Activated T-cell treated with anti-CD3 and anti-CD28 coated beads, Interleukin-2, amount 50 U/mL, for 72 hours (primary cell): ENCODE data around the gene RAB15. TPM values are rescaled to one million over a fixed set of nuclear protein-coding genes. Genes with fewer than 3 reads are reported as not detected.
A peak's percentile ranks its signal among the peaks of the same experiment; 100 is the strongest.

Source experiments
- ATAC-seq, 2 donors: fragments of 150-1000 bp; cut with Tn5 transposase; replicated peaks in 1 of 2; 2 replicates each; pipeline ENCODE4 v1.10.0; 2021; ENCODE audit warnings: moderate library complexity in 2 of 2, mild to moderate bottlenecking in 1 of 2
- DNase-seq, 2 donors: peaks; one replicate each; pipeline ENCODE4 v3.0.0; 2021 to 2022; ENCODE audit warnings: mixed read lengths in 1 of 2
- H3K27ac Mint-ChIP-seq: one replicate; pipeline ENCODE4 v1.8.0; 2022; ENCODE audit warnings: mild to moderate bottlenecking, moderate library complexity, mixed read lengths
- H3K27me3 Mint-ChIP-seq: one replicate; pipeline ENCODE4 v1.8.0; 2022; ENCODE audit warnings: low read depth, mixed read lengths
- H3K36me3 Mint-ChIP-seq, 2 donors: one replicate each; pipeline ENCODE4 v1.8.0; 2022; ENCODE audit warnings: mixed read lengths in 2 of 2, mild to moderate bottlenecking in 1 of 2; ENCODE audit not compliant: insufficient read depth in 2 of 2
- H3K4me1 Mint-ChIP-seq: one replicate; pipeline ENCODE4 v1.8.0; 2022; ENCODE audit warnings: low read depth, mixed read lengths
- H3K4me3 Mint-ChIP-seq, 2 donors: one replicate each; pipeline ENCODE4 v1.8.0; 2022; ENCODE audit warnings: mild to moderate bottlenecking in 2 of 2, mixed read lengths in 2 of 2, moderate library complexity in 2 of 2
- H3K9me3 Mint-ChIP-seq, 2 donors: one replicate each; pipeline ENCODE4 v1.8.0; 2022; ENCODE audit warnings: mixed read lengths in 2 of 2
- total RNA-seq, 2 donors: library from RNA; stranded (reverse); gene quantifications; one replicate each; pipeline ENCODE4 v1.2.3, GENCODE V29; 2022

The RAB15 gene
- total RNA-seq, 2 donors from 2014 or later, result 4.4 to 6.0 TPM

DNA sequence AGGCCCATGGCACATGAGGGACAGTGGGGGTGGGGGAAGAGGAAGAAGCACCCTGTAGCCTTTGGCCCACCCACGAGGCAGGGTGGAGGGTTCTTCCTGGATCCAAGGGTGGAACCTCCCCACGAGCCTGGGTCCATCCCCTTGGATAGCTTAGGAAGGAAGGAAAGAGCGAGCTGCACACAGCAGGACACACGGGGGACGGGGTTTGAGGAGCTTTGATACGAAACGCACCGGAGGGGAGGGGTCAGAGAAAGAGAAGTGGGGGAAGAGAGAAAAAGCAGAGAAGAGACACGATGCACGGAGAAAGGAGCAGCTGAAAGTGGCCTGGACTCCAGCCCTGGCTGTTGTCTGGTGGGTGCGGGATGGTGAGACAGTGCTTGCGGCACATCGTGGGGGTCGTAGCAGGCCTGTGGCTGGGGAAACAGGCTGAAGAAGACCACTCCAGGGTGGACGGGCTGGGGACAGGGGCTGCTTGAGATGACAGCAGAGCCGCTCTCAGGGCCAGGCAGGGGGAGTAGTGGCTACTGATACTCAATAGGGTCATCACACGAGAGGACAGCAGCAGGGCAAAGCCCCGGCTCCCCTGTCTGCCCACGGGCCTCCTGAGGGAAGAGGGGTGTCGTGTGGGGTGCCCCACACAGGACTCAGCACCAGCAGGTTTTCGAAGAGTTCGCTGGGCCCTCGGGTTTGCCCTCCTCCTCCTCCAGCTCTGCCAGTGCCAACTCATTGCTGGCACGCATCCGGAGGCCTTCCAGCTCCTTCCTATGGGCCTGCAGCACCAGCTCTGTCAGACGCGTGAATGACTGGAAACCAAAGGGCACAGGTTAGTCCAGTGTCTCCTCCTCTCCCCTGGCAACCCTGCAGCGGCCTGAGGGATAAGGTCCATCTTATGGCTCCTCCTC lies 24.2 kb downstream of the RAB15 start:
- Mint-ChIP-seq H3K9me3 (no peaks in the 10 kb centered on the region), H3K36me3 (no peaks in the 10 kb centered on the region), H3K27ac (no peak overlapping the region), H3K4me1 (peaks cover 30% of the 10 kb centered on the region), H3K27me3 (no peaks in the 10 kb centered on the region), H3K4me3 (no peak overlapping the region)
- DNase-seq (no peak), ATAC-seq (no peak)

DNA sequence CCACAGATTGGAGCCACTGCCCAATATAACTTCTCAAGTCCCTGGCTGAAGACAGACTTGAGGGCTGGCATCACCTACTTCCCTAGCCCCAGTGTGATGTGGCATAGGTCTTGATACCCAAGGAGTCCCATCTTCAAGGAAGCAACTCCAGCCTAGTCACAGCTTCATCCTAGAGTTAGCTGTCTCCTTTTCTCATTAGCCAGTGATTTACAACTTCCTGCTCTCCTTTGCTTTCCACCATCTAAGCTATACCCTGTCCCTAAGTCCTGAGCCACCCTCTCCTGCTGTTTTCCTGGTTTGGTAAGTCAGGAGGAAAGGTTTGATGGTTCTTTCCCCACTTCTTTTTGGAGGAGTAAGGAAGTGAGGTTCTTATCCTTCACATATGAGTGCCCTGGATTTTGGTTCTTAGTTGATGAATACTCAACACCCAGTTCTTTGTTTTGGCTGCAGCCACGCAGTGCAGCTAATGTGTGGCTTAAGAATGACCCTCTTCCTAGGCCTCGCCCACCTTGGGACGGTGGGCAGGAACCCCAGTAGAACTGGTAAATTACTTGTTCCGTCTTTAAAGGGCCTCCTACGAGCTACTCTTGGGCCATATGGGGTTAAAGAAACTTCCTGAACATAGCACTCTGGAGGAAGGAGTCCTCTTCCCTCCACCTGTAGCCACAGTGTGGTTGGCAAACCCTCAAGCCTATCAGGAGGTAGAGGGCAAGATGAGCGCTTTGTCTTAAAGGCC lies 25.7 kb downstream of the RAB15 start:
- H3K4me3 Mint-ChIP-seq, result no peak overlapping the region
- H3K36me3 Mint-ChIP-seq, result no peaks in the 10 kb centered on the region
- peaks cover 24% of the 10 kb centered on the region for H3K4me1 Mint-ChIP-seq
- DNase-seq (no peak), ATAC-seq (no peak)
- H3K27me3 Mint-ChIP-seq, result no peaks in the 10 kb centered on the region
- no peaks in the 10 kb centered on the region for H3K9me3 Mint-ChIP-seq
- no peak overlapping the region for H3K27ac Mint-ChIP-seq

DNA sequence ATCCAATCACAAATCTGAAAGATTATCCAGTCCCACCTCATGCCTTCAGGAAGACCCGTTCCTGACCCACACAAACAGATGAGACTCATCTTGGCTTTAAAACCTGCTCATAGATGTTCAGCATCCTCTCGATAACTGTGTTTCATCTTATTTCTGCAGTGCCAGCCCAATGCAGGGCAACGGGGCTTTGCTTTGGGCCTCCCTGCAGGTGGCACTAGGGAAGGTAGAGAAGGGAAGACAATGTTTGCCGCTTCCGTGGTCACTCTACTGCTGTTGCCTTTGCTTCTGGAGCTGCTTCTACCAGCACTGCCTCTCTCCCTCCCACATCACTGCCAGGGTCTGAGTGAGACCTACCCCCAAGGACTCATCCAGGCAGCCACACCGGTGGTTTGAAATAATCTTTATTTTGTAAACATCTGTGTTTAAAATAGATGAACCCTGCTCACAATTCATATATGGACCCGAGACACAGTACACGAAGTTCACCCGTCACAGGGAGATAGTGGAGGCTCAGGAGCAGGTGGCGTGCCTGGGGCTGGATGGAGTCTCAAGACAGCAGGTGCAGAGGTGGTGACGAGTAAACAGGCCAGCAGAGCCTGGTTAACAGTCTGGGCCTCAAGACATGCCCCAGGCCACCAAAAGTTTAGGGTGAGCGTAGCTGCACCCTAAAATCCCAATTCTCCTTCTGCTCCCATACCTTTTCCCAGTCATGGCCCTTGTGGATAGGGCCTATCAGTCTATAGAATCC lies 26.5 kb downstream of the RAB15 start:
- H3K4me1 Mint-ChIP-seq, result peaks cover 24% of the 10 kb centered on the region
- H3K27me3 Mint-ChIP-seq, result no peaks in the 10 kb centered on the region
- H3K9me3 Mint-ChIP-seq, result no peaks in the 10 kb centered on the region
- H3K27ac Mint-ChIP-seq, result no peak overlapping the region
- no peak overlapping the region for H3K4me3 Mint-ChIP-seq
- ATAC-seq (no peak), DNase-seq (no peak)
- H3K36me3 Mint-ChIP-seq, result no peaks in the 10 kb centered on the region

DNA sequence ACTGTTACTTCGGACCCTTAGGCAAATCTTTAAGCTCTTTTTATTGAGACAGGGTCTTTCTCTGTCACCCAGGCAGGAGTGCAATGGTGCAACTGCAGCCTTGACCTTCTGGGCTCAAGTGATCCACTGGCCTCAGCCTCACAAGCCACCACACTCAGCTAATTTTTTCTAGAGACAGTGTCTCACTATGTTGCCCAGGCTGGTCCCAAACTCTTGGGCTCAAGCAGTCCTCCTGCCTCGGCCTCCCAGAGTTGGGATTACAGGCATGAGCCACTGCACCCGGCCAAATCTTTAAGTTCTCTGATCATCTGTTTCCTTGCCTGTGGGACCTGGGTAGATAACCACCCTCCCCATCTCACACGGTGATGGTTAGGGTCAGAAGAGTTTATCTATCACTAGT lies 27.3 kb downstream of the RAB15 start:
- no peak for DNase-seq
- H3K4me3 Mint-ChIP-seq, result no peak overlapping the region
- H3K36me3 Mint-ChIP-seq, result peaks cover 0 to 4% of the 10 kb centered on the region in 2 donors
- H3K27ac Mint-ChIP-seq, result no peak overlapping the region
- H3K9me3 Mint-ChIP-seq, result no peaks in the 10 kb centered on the region
- ATAC-seq, result no peak
- peaks cover 30% of the 10 kb centered on the region for H3K4me1 Mint-ChIP-seq
- no peaks in the 10 kb centered on the region for H3K27me3 Mint-ChIP-seq

DNA sequence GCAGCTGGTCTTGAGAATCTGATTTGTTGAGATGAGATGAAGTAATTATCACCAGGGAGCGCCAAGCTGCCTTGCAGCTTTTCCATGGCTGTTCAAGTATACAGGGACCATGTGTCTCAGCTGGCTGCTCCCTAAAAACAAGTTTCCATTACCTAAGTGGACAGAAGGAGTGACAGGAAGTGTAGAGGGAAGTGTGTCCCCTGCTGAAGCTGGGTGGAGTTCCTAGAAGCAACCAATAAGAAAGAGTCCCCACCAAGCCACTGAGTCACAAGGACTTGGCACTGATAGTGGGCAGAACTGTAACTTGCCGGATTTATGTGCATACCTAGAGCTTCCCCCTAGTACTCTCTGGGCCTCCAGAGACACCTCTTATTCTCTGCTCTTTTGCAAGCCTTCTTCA lies 28.1 kb downstream of the RAB15 start:
- H3K4me1 Mint-ChIP-seq, result peaks cover 36% of the 10 kb centered on the region
- H3K9me3 Mint-ChIP-seq, result no peaks in the 10 kb centered on the region
- H3K4me3 Mint-ChIP-seq, result no peak overlapping the region
- no peaks in the 10 kb centered on the region for H3K27me3 Mint-ChIP-seq
- DNase-seq (no peak), ATAC-seq (no peak)
- H3K36me3 Mint-ChIP-seq, result peaks cover 0 to 4% of the 10 kb centered on the region in 2 donors
- H3K27ac Mint-ChIP-seq, result no peak overlapping the region

DNA sequence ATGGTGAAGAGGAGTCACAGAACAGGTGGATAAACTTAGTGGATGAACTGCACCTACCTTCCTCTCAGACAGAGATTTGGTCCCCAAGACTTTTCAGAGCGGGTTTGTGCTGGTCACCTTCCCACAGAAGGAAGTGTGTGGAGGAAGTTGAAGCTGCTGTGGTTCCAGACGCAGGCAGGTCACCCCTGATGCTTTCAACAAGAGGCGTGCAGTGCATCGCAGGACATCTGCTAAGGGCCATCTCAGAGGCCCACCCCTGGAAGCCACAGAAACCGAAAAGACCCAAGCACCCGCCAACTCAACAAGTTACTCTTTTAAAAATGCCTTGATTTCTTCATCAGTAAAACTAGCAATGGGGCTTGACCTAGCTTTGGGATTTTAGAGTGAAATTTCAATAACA lies 28.6 kb downstream of the RAB15 start:
- ATAC-seq (no peak), DNase-seq (no peak)
- no peaks in the 10 kb centered on the region for H3K27me3 Mint-ChIP-seq
- no peak overlapping the region for H3K27ac Mint-ChIP-seq
- no peaks in the 10 kb centered on the region for H3K9me3 Mint-ChIP-seq
- peaks cover 0 to 5% of the 10 kb centered on the region in 2 donors for H3K36me3 Mint-ChIP-seq
- peaks cover 40% of the 10 kb centered on the region for H3K4me1 Mint-ChIP-seq
- no peak overlapping the region for H3K4me3 Mint-ChIP-seq

DNA sequence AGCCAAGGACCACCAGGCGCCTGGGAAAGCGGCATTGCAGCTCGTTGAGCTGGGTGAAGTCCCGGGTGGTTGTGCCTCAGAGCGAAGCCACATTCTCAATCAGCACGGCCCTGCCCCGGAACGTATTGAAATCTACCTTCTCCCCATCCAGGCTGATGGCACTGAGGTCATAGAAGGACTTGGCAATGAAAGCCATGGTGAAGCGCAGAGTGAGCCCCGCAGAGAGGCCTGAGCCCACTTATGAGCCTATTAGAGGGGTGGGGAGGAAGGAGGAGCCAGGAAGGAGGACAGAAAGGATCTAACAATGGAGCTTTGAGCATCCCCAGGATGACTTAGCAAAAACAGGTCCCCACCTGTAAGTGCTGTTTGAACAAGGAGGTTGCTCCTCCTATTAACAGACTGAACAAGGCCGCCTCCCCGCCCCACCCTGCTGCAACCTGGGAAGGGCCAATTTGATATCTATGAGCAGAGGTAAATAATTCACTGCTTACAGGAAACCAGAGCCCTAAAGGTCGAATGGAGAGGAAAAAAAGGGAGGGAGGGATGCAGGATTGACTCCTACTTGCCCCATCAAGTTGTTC lies 29.5 kb downstream of the RAB15 start, which contains the start of gene GPX2:
GPX2 (minus strand) TSS at position 215 of the 581 bp plus-strand sequence; CDS start at position 196, 19 bp downstream.
- no peak for ATAC-seq
- H3K36me3 Mint-ChIP-seq, result peaks cover 0 to 10% of the 10 kb centered on the region in 2 donors
- H3K9me3 Mint-ChIP-seq, result no peaks in the 10 kb centered on the region
- peak within 1 kb of the TSS; percentile 20 for H3K27ac Mint-ChIP-seq
- H3K4me3 Mint-ChIP-seq, result no peak within 1 kb of the TSS
- no peak for DNase-seq
- H3K27me3 Mint-ChIP-seq, result no peaks in the 10 kb centered on the region
- peaks cover 48% of the 10 kb centered on the region for H3K4me1 Mint-ChIP-seq

DNA sequence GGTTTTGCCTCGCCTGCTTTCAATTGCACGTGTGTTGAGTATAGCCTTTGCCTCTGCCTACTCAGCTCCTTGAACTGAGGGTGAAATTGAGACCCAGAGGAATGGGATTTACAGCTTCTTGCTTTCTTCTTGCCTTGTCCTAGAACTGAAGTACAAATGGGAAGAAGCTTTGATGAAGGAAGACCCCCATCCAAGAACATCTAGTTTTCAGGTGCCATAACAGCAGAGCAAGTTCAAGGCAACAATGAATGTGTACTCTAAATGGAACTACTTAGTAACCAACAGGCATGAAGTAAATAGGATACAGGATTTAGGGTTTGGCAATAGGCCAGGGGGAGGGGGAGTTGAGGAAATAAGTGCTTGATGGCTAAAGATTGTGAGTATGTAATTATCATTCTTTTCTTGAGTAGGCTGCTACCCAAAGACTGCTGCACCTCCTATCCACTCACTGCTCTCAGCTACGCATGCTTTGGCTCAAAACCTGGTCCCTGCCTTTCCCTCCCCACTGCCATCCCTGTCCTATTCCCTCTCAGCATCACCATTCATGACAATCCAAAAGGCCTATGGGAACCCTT lies 31.7 kb downstream of the RAB15 start:
- Mint-ChIP-seq H3K4me1 (peaks cover 59% of the 10 kb centered on the region), H3K27me3 (no peaks in the 10 kb centered on the region), H3K27ac (peak overlapping the region; percentile 6), H3K4me3 (no peak overlapping the region), H3K9me3 (no peaks in the 10 kb centered on the region), H3K36me3 (peaks cover 1 to 12% of the 10 kb centered on the region in 2 donors)
- DNase-seq (no peak), ATAC-seq (no peak)

DNA sequence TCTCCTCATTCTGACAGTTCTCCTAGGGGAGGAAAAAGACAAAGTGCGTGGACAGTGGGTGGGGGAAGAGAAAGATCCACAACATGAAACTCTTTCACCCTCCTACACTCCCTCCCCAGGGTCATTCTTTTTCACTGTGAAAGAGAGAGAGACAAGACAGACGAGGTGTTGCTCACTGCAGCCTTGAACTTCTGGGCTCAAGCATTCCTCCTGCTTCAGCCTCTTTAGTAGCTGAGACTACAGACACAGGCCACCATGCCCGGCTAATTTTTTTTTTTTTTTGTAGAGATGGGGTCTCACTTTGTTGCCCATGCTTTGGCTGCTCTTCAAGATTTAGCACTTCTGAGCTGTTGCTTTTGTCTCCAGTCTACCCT lies 32.3 kb downstream of the RAB15 start:
- peaks cover 60% of the 10 kb centered on the region for H3K4me1 Mint-ChIP-seq
- peaks cover 2 to 13% of the 10 kb centered on the region in 2 donors for H3K36me3 Mint-ChIP-seq
- H3K27ac Mint-ChIP-seq, result peak overlapping the region; percentile 6
- no peaks in the 10 kb centered on the region for H3K27me3 Mint-ChIP-seq
- no peaks in the 10 kb centered on the region for H3K9me3 Mint-ChIP-seq
- ATAC-seq (no peak), DNase-seq (no peak)
- H3K4me3 Mint-ChIP-seq, result no peak overlapping the region

DNA sequence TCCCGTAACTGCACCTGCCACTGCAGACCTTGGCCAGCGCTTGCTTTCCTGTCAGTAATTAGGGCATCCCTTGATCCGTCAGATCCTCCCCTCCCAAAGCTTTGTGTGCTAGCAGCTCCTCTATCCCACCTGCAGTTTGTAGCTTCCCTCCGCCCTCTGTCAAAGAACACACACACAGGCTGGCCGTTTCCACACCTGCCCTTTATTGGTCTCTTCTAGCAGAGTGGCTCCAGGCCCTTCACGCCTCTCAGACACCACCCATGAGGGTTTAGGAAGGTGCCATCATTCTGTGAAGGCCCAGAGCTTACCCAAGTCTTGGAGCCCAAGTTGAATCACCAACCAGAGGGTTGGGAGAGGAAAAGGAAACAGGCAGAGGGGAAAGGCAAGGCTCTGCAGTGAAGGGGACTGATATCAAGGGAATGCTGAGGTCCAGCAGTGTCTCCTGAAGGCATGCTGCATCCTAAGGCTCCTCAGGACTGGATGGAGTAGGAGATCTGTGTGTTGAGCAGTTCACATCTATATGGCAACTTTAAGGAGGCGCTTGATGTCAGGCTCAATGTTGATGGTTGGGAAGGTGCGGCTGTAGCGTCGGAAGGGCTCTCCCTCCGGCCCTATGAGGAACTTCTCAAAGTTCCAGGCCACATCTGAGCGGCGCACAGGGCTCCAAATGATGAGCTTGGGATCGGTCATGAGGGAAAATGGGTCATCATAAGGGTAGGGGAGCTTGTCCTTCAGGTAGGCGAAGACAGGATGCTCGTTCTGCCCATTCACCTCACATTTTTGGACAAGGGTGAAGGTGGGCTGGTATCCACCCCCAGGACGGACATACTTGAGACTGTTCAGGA lies 32.9 kb downstream of the RAB15 start:
- H3K36me3 Mint-ChIP-seq, result peaks cover 3 to 19% of the 10 kb centered on the region in 2 donors
- no peaks in the 10 kb centered on the region for H3K9me3 Mint-ChIP-seq
- H3K4me1 Mint-ChIP-seq, result peaks cover 67% of the 10 kb centered on the region
- H3K4me3 Mint-ChIP-seq, result no peak overlapping the region
- peak overlapping the region; percentile 34 for H3K27ac Mint-ChIP-seq
- ATAC-seq (no peak), DNase-seq (no peak)
- no peaks in the 10 kb centered on the region for H3K27me3 Mint-ChIP-seq

DNA sequence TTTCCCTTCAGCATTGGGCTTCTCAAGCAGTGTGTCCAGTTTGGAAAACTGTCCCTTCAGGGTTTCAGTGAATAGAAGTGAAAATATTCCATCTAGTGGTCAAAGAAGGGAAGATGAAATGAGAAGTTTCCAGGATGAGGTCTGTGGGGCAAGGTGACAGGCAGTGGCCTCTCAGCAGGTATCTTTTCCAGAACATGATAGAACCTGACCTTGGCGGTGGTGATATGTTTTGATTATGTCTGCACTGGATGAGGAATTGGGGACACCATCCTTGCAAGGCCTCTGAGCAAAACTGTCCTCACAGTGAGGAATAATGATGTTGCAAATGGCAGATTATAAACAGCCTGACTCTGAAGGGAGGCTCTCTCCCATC lies 34.3 kb downstream of the RAB15 start:
- Mint-ChIP-seq H3K9me3 (no peaks in the 10 kb centered on the region), H3K4me1 (peaks cover 56% of the 10 kb centered on the region), H3K27me3 (no peaks in the 10 kb centered on the region), H3K27ac (peak overlapping the region; percentile 84), H3K4me3 (no peak overlapping the region), H3K36me3 (peaks cover 3 to 20% of the 10 kb centered on the region in 2 donors)
- no peak for DNase-seq
- no peak for ATAC-seq
